A549 (cell line): ENCODE data around the gene SIGLEC5. TPM values are rescaled to one million over a fixed set of nuclear protein-coding genes. Genes with fewer than 3 reads are reported as not detected.

Experiments
- ATAC-seq, 2 experiments: fragments of 200-7000 bp in 1 of 2; fragments of >200 bp in 1 of 2; cut with Nextera tagmentation in 1 of 2; cut with Tn5 transposase in 1 of 2; 3 replicates each; pipeline versions ENCODE4 v1.8.0 to v1.9.1; 2018 to 2020; ENCODE audit warnings: mild to moderate bottlenecking in 1 of 2, moderate library complexity in 1 of 2
- CTCF ChIA-PET: fragments of 300-600 bp; sonication (Branson Sonifier 250); formaldehyde crosslinking; extraction: SDS; loops from one replicate; lab custom pipeline; 2021; ENCODE audit warnings: antibody characterized with exemption, inconsistent platforms; lab: Yijun Ruan, JAX
- POLR2A ChIA-PET: fragments of 350-600 bp; formaldehyde crosslinking; extraction: SDS; loops from one replicate; lab custom pipeline; 2021; ENCODE audit warnings: antibody characterized with exemption, inconsistent platforms; lab: Yijun Ruan, JAX
- DNase-seq, 2 experiments: peaks; one replicate each; pipeline versions ENCODE4 v3.0.0 to v3.0.0-alpha.2; 2011 to 2016; ENCODE audit warnings: low read depth in 1 of 2, low spot score in 1 of 2
- FAIRE-seq: peaks from 2 replicates; lab custom pipeline; 2011; peaks lifted over from hg19 to GRCh38; lab: Jason Lieb, UNC
- H3K27ac ChIP-seq, 2 experiments: fragments of >200 bp; sonication (Bioruptor Twin); formaldehyde crosslinking; 3 replicates each; pipeline ENCODE4 v1.5.1; 2016 to 2017
- H3K4me1 ChIP-seq: fragments of >200 bp; sonication (Bioruptor Twin); formaldehyde crosslinking; 3 replicates; pipeline ENCODE4 v1.6.1; 2016
- H3K4me2 ChIP-seq: fragments of >200 bp; sonication (Bioruptor Twin); formaldehyde crosslinking; 3 replicates; pipeline ENCODE4 v1.6.1; 2016
- H3K4me3 ChIP-seq: fragments of >200 bp; sonication (Bioruptor Twin); formaldehyde crosslinking; 3 replicates; pipeline ENCODE4 v1.5.1; 2016
- H3K9me3 ChIP-seq: fragments of >200 bp; sonication (Bioruptor Twin); formaldehyde crosslinking; 3 replicates; pipeline ENCODE4 v1.6.1; 2016
- CEBPB ChIP-seq, 2 experiments: fragments of >200 bp in 1 of 2; sonication (Bioruptor Twin) in 1 of 2; formaldehyde crosslinking in 1 of 2; IDR thresholded peaks; 2 replicates each; pipeline ENCODE4 v1.6.1; 2012 to 2016
- CHD2 ChIP-seq: fragments of 150-350 bp; IDR thresholded peaks from 2 replicates; pipeline ENCODE4 v1.6.1; 2014; ENCODE audit warnings: low read length; ENCODE audit not compliant: partially characterized antibody
- EHF ChIP-seq: fragments of 250-450 bp; sonication (Bioruptor Pico); IDR thresholded peaks from 2 replicates; pipeline ENCODE4 v1.5.0; 2020; ENCODE audit warnings: mild to moderate bottlenecking
- EHMT2 ChIP-seq: fragments of 200-600 bp; sonication (generic); IDR thresholded peaks from 2 replicates; pipeline ENCODE4 v1.6.1; 2016; ENCODE audit warnings: antibody characterized with exemption, low read depth, mild to moderate bottlenecking, moderate library complexity
- EP300 ChIP-seq, 2 experiments: fragments of >200 bp; sonication (Bioruptor Twin); formaldehyde crosslinking; IDR thresholded peaks; 2 replicates in 1 of 2; 3 replicates in 1 of 2; pipeline ENCODE4 v1.6.1; 2016 to 2017
- ESRRA ChIP-seq: fragments of 150-350 bp; IDR thresholded peaks from 2 replicates; pipeline ENCODE4 v1.6.1; 2014; ENCODE audit warnings: mild to moderate bottlenecking, low read length, borderline replicate concordance
- FOSL2 ChIP-seq, 2 experiments: fragments of 450-650 bp in 1 of 2; fragments of >200 bp in 1 of 2; sonication (Bioruptor Twin) in 1 of 2; formaldehyde crosslinking; IDR thresholded peaks; 2 replicates each; pipeline versions ENCODE4 v1.5.0 to v1.6.1; 2016 to 2020; ENCODE audit warnings: mild to moderate bottlenecking in 1 of 2, moderate library complexity in 1 of 2
- FOXS1 ChIP-seq: fragments of 250-450 bp; sonication (Bioruptor Pico); IDR thresholded peaks from 2 replicates; pipeline ENCODE4 v1.5.0; 2020; ENCODE audit warnings: mild to moderate bottlenecking, moderate library complexity
- GATA3 ChIP-seq: IDR thresholded peaks from 2 replicates; pipeline ENCODE4 v1.6.1; 2012; ENCODE audit warnings: borderline replicate concordance
- HDAC2 ChIP-seq: fragments of 200-600 bp; sonication (generic); IDR thresholded peaks from 2 replicates; pipeline ENCODE4 v1.6.1; 2016
- JUNB ChIP-seq: fragments of >200 bp; sonication (Bioruptor Twin); formaldehyde crosslinking; IDR thresholded peaks from 2 replicates; pipeline ENCODE4 v1.6.1; 2016
- MAZ ChIP-seq: fragments of 150-350 bp; IDR thresholded peaks from 2 replicates; pipeline ENCODE4 v1.6.1; 2014; ENCODE audit warnings: antibody characterized with exemption, low read depth, low read length, borderline replicate concordance
- MYC ChIP-seq: IDR thresholded peaks from 2 replicates; pipeline ENCODE4 v1.6.1; 2012; ENCODE audit warnings: mild to moderate bottlenecking, inconsistent platforms, low read length, improper control_type of control experiment, borderline replicate concordance
- NPAS2 ChIP-seq: fragments of 250-450 bp; sonication (Bioruptor Pico); IDR thresholded peaks from 2 replicates; pipeline ENCODE4 v1.8.0; 2022; ENCODE audit warnings: mild to moderate bottlenecking, moderate library complexity, borderline replicate concordance
- NR3C1 ChIP-seq: fragments of >200 bp; sonication (Bioruptor Twin); formaldehyde crosslinking; IDR thresholded peaks from 3 replicates; pipeline ENCODE4 v1.6.1; 2017
- POLR2AphosphoS2 ChIP-seq: conservative IDR thresholded peaks from 2 replicates; pipeline ENCODE4 v1.6.1; 2012; ENCODE audit warnings: low read length, improper control_type of control experiment, inconsistent platforms
- RCOR1 ChIP-seq: fragments of 150-350 bp; IDR thresholded peaks from 2 replicates; pipeline ENCODE4 v1.6.1; 2014; ENCODE audit warnings: antibody characterized with exemption, low read length, low read depth
- RFX5 ChIP-seq: fragments of 450-650 bp; IDR thresholded peaks from 2 replicates; pipeline ENCODE4 v1.7.1; 2014; ENCODE audit warnings: antibody characterized with exemption, mild to moderate bottlenecking, moderate library complexity
- TFCP2L1 ChIP-seq: fragments of 250-450 bp; sonication (Bioruptor Pico); IDR thresholded peaks from 2 replicates; pipeline ENCODE4 v1.5.0; 2021; ENCODE audit warnings: mild to moderate bottlenecking
- TP53 ChIP-seq: fragments of 250-450 bp; sonication (Bioruptor Pico); IDR thresholded peaks from 2 replicates; pipeline ENCODE4 v1.5.0; 2021; ENCODE audit warnings: mild to moderate bottlenecking, moderate library complexity
- ZSCAN20 ChIP-seq: fragments of 250-450 bp; sonication (Bioruptor Pico); IDR thresholded peaks from 2 replicates; pipeline ENCODE4 v1.8.0; 2022; ENCODE audit warnings: mild to moderate bottlenecking, moderate library complexity
- WGBS: methylation state at CpG from one replicate; pipeline ENCODE4 v1.1.6; 2017; ENCODE audit errors: missing lambda C conversion rate; 5-methylcytosine and 5-hydroxymethylcytosine counted together
- polyA plus RNA-seq, 4 experiments: library from polyadenylated mRNA; depleted of rRNA in 3 of 4; stranded (reverse); fragments of >200 nt; fragmentation: RNase III in 1 of 4; extraction: RNeasy Plus Mini Kit Qiagen cat#74134 plus additional on column Dnase treatment in 1 of 4; gene quantifications; 2 replicates in 3 of 4; 3 replicates in 1 of 4; pipeline ENCODE4 v1.2.3, GENCODE V29; 2011 to 2017
- TF ChIP-seq, protein P1 (sequence below): fragments of 450-650 bp; IDR thresholded peaks from 2 replicates; pipeline ENCODE4 v1.6.1; 2014; ENCODE audit warnings: antibody characterized with exemption
- TF ChIP-seq, protein P2 (sequence below): IDR thresholded peaks from 2 replicates; pipeline ENCODE4 v1.6.1; 2012
- TF ChIP-seq, protein P3 (sequence below): IDR thresholded peaks from 2 replicates; pipeline ENCODE4 v1.6.1; 2012; ENCODE audit warnings: low read depth, borderline replicate concordance
- TF ChIP-seq, protein P4 (sequence below): fragments of 200-600 bp; sonication (generic); IDR thresholded peaks from 2 replicates; pipeline ENCODE4 v1.6.1; 2016; ENCODE audit warnings: antibody characterized with exemption, mild to moderate bottlenecking, moderate library complexity
- TF ChIP-seq, protein P5 (sequence below): fragments of 150-350 bp; IDR thresholded peaks from 2 replicates; pipeline ENCODE4 v1.6.1; 2014; ENCODE audit warnings: low read depth, mild to moderate bottlenecking, low read length
- TF ChIP-seq, protein P6 (sequence below): fragments of >200 bp; sonication (Bioruptor Twin); formaldehyde crosslinking; IDR thresholded peaks from 3 replicates; pipeline ENCODE4 v1.6.1; 2016

Gene SIGLEC5
- polyA plus RNA-seq, 2 of the 4 experiments (the other 2 are of a cell fraction), result not detected

DNA sequence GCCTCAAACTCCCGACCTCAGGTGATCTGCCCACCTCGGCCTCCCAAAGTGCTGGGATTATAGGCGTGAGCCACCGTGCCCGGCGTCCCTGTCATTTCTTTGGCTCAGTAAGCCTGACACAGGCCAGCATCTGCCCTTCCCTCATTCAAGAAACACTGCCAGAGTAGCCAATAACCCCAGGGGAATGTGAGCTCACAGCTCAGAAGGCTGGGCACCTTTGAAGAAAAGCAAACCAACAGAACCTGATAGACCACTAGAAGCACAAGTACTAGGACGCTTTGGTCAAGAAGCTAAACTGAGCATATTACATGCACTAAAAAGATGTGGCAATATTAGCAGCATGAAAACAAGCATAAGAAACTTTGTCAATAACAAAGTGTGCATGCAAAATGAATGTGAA lies 14.2 kb downstream of the SIGLEC5 start:
- POLR2A ChIA-PET, result no interaction called here

DNA sequence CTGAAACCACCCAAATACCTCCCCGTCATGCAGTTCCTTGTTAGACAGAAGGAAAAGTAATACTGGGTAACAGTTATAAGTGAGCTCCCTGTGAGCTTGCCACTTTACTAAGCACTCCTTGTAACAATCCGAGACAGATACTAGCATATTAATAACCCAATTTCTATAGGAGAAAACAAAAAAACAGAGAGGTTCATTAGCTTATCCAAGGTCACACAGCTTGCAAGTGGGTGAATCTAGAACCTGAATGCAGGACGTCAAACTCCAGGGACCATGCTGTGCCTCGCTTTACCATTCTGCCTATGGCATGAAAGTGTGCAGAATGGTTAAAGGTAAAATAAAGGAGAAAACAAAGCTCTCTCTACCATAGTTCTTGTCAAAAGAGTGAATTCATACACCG lies 15.4 kb downstream of the SIGLEC5 start:
- no peak for FAIRE-seq
- no peak overlapping the region for H3K27ac ChIP-seq
- no peaks in the 10 kb centered on the region for H3K4me1 ChIP-seq
- TF ChIP-seq FOSL2 (IDR thresholded peaks at IDR 0.05) (no peak), FOSL2 (CRISPR knock-in tag; IDR thresholded peaks at IDR 0.05) (no peak), RCOR1 (no peak), CEBPB (IDR thresholded peaks at IDR 0.05) (no peak), TFCP2L1 (CRISPR knock-in tag) (no peak), GATA3 (no peak), MYC (no peak), FOXS1 (no peak), TP53 (CRISPR knock-in tag) (no peak), EHF (no peak), RFX5 (no peak)
- TF ChIP-seq, protein P1, sequence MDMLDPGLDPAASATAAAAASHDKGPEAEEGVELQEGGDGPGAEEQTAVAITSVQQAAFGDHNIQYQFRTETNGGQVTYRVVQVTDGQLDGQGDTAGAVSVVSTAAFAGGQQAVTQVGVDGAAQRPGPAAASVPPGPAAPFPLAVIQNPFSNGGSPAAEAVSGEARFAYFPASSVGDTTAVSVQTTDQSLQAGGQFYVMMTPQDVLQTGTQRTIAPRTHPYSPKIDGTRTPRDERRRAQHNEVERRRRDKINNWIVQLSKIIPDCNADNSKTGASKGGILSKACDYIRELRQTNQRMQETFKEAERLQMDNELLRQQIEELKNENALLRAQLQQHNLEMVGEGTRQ, result no peak
- TF ChIP-seq, protein P2, sequence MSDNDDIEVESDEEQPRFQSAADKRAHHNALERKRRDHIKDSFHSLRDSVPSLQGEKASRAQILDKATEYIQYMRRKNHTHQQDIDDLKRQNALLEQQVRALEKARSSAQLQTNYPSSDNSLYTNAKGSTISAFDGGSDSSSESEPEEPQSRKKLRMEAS, result no peak
- TF ChIP-seq, all 56 proteins: peak for 0
- WGBS, result 8% methylated on average over 5 of the region's 5 CpGs
- ChIA-PET CTCF (interaction anchor here (0.8 to 2.0 kb wide), 8 partner anchors 12 to 163 kb away, joined by 3 to 8 read pairs (median 3); no protein-coding TSS in a partner anchor), POLR2A (no interaction called here)
- ATAC-seq (no peak), DNase-seq (no peak)
- H3K9me3 ChIP-seq, result peaks cover 12% of the 10 kb centered on the region; the same call in 2 of the 3 replicates
- no peak overlapping the region for H3K4me3 ChIP-seq
- H3K4me2 ChIP-seq, result no peak overlapping the region

More for the DNA sequence above, 14.2 kb downstream of the SIGLEC5 start:
- FAIRE-seq (no peak), DNase-seq (no peak), ATAC-seq (no peak)
- no peaks in the 10 kb centered on the region for H3K4me1 ChIP-seq
- H3K4me3 ChIP-seq, result no peak overlapping the region
- CTCF ChIA-PET, result interaction anchor here (0.6 to 2.0 kb wide), 5 partner anchors 41 to 162 kb away, joined by 3 to 7 read pairs (median 3); no protein-coding TSS in a partner anchor
- no peak overlapping the region for H3K4me2 ChIP-seq
- TF ChIP-seq HDAC2 (no peak), MAZ (no peak), EP300 (IDR thresholded peaks at IDR 0.05) (no peak), ZSCAN20 (CRISPR knock-in tag) (no peak), RFX5 (no peak), EHMT2 (no peak), CHD2 (no peak), NR3C1 (no peak), ESRRA (no peak), NPAS2 (CRISPR knock-in tag) (no peak), JUNB (no peak), POLR2AphosphoS2 (no peak)
- TF ChIP-seq, protein P3, sequence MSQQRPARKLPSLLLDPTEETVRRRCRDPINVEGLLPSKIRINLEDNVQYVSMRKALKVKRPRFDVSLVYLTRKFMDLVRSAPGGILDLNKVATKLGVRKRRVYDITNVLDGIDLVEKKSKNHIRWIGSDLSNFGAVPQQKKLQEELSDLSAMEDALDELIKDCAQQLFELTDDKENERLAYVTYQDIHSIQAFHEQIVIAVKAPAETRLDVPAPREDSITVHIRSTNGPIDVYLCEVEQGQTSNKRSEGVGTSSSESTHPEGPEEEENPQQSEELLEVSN, result no peak
- TF ChIP-seq, protein P4, sequence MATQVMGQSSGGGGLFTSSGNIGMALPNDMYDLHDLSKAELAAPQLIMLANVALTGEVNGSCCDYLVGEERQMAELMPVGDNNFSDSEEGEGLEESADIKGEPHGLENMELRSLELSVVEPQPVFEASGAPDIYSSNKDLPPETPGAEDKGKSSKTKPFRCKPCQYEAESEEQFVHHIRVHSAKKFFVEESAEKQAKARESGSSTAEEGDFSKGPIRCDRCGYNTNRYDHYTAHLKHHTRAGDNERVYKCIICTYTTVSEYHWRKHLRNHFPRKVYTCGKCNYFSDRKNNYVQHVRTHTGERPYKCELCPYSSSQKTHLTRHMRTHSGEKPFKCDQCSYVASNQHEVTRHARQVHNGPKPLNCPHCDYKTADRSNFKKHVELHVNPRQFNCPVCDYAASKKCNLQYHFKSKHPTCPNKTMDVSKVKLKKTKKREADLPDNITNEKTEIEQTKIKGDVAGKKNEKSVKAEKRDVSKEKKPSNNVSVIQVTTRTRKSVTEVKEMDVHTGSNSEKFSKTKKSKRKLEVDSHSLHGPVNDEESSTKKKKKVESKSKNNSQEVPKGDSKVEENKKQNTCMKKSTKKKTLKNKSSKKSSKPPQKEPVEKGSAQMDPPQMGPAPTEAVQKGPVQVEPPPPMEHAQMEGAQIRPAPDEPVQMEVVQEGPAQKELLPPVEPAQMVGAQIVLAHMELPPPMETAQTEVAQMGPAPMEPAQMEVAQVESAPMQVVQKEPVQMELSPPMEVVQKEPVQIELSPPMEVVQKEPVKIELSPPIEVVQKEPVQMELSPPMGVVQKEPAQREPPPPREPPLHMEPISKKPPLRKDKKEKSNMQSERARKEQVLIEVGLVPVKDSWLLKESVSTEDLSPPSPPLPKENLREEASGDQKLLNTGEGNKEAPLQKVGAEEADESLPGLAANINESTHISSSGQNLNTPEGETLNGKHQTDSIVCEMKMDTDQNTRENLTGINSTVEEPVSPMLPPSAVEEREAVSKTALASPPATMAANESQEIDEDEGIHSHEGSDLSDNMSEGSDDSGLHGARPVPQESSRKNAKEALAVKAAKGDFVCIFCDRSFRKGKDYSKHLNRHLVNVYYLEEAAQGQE, result no peak
- TF ChIP-seq, protein P5, sequence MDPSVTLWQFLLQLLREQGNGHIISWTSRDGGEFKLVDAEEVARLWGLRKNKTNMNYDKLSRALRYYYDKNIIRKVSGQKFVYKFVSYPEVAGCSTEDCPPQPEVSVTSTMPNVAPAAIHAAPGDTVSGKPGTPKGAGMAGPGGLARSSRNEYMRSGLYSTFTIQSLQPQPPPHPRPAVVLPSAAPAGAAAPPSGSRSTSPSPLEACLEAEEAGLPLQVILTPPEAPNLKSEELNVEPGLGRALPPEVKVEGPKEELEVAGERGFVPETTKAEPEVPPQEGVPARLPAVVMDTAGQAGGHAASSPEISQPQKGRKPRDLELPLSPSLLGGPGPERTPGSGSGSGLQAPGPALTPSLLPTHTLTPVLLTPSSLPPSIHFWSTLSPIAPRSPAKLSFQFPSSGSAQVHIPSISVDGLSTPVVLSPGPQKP, result no peak
- TF ChIP-seq, protein P6, sequence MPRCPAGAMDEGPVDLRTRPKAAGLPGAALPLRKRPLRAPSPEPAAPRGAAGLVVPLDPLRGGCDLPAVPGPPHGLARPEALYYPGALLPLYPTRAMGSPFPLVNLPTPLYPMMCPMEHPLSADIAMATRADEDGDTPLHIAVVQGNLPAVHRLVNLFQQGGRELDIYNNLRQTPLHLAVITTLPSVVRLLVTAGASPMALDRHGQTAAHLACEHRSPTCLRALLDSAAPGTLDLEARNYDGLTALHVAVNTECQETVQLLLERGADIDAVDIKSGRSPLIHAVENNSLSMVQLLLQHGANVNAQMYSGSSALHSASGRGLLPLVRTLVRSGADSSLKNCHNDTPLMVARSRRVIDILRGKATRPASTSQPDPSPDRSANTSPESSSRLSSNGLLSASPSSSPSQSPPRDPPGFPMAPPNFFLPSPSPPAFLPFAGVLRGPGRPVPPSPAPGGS, result no peak
- peaks cover 12% of the 10 kb centered on the region; the same call in 2 of the 3 replicates for H3K9me3 ChIP-seq
- H3K27ac ChIP-seq, result no peak overlapping the region
- WGBS, result 0% methylated on average over 7 of the region's 7 CpGs
